IPS DF 6.9 (cell line): Measurements from ENCODE around the gene ZNF451.
"Not testable (repeated sequence)": the region's sequence is repeated elsewhere in the genome, so short reads cannot be mapped to it uniquely, and the experiment has no call there.

Experiments
- DNase-seq: peaks from one replicate; pipeline ENCODE4 v3.0.0-alpha.2; 2013; ENCODE audit warnings: low read depth, low spot score
- H3K27ac ChIP-seq: one replicate; pipeline ENCODE4 v1.5.1; 2013; ENCODE audit warnings: low read length, control low read depth
- H3K27me3 ChIP-seq: 2 replicates; pipeline ENCODE4 v1.6.1; 2013; ENCODE audit warnings: mild to moderate bottlenecking, low read length; ENCODE audit not compliant: control insufficient read depth, insufficient read depth
- H3K36me3 ChIP-seq: 2 replicates; pipeline ENCODE4 v1.6.1; 2013; ENCODE audit warnings: low read length; ENCODE audit not compliant: control insufficient read depth, insufficient read depth
- H3K4me1 ChIP-seq: 2 replicates; pipeline ENCODE4 v1.6.1; 2013; ENCODE audit warnings: low read length; ENCODE audit not compliant: control insufficient read depth, insufficient read depth
- H3K4me3 ChIP-seq: 2 replicates; pipeline ENCODE4 v1.5.1; 2013; ENCODE audit warnings: mild to moderate bottlenecking, low read length
- H3K9me3 ChIP-seq: 2 replicates; pipeline ENCODE4 v1.6.1; 2013; ENCODE audit warnings: low read length, inconsistent platforms; ENCODE audit not compliant: control insufficient read depth, insufficient read depth
- WGBS: extraction: QIAGEN DNeasy Blood & Tissue Kit; methylation state at CpG from one replicate; pipeline ENCODE4 v1.1.7; 2013; ENCODE audit warnings: mixed read lengths, missing lambda C conversion rate; ENCODE audit not compliant: insufficient read length, insufficient coverage; 5-methylcytosine and 5-hydroxymethylcytosine counted together

ZNF451 gene

GRCh38 chr6:57090458-57091067 lies 575 bp downstream of the ZNF451 start:
- DNase-seq, H3K36me3 ChIP-seq, H3K27me3 ChIP-seq, H3K4me1 ChIP-seq, H3K9me3 ChIP-seq, H3K4me3 ChIP-seq, H3K27ac ChIP-seq: not testable (repeated sequence)
- WGBS, result no CpG with 5 or more reads among the region's 27 CpGs

- H3K27me3 ChIP-seq, H3K4me1 ChIP-seq, H3K9me3 ChIP-seq, DNase-seq, H3K4me3 ChIP-seq, H3K36me3 ChIP-seq, H3K27ac ChIP-seq: not testable (repeated sequence)
- WGBS, result no CpG with 5 or more reads among the region's 7 CpGs
These were observed 1.4 kb downstream of the ZNF451 start for GRCh38 chr6:57091375-57091774.

GRCh38 chr6:57094689-57095088 lies 4.7 kb downstream of the ZNF451 start:
- H3K27ac ChIP-seq, result no peak overlapping the region
- H3K27me3 ChIP-seq, result no peaks in the 10 kb centered on the region
- no peaks in the 10 kb centered on the region for H3K4me1 ChIP-seq
- no peaks in the 10 kb centered on the region; the same call in 1 of the 2 replicates for H3K36me3 ChIP-seq
- no peak for DNase-seq
- no CpG with 5 or more reads among the region's 1 CpG for WGBS
- no peaks in the 10 kb centered on the region for H3K9me3 ChIP-seq
- no peak overlapping the region for H3K4me3 ChIP-seq

- DNase-seq, result no peak
- H3K36me3 ChIP-seq, result peaks cover 12% of the 10 kb centered on the region; the same call in 1 of the 2 replicates
- no CpG with 5 or more reads among the region's 1 CpG for WGBS
These were observed 7.6 kb downstream of the ZNF451 start for GRCh38 chr6:57097596-57097995.

GRCh38 chr6:57102976-57103375 lies 13.0 kb downstream of the ZNF451 start:
- Histone ChIP-seq H3K4me1 (no peaks in the 10 kb centered on the region), H3K9me3 (no peaks in the 10 kb centered on the region), H3K27ac (no peak overlapping the region), H3K36me3 (peaks cover 16% of the 10 kb centered on the region; the same call in 1 of the 2 replicates), H3K4me3 (no peak overlapping the region), H3K27me3 (no peaks in the 10 kb centered on the region)
- DNase-seq, result no peak
- WGBS, result no CpG with 5 or more reads among the region's 3 CpGs

More at GRCh38 chr6:57097596-57097995, 7.6 kb downstream of the ZNF451 start:
- Histone ChIP-seq H3K4me1 (no peaks in the 10 kb centered on the region), H3K27ac (no peak overlapping the region), H3K9me3 (no peaks in the 10 kb centered on the region), H3K4me3 (no peak overlapping the region), H3K27me3 (no peaks in the 10 kb centered on the region)

GRCh38 chr6:57104336-57104735 lies 14.3 kb downstream of the ZNF451 start:
- Histone ChIP-seq H3K27me3 (no peaks in the 10 kb centered on the region), H3K4me3 (no peak overlapping the region), H3K36me3 (peaks cover 16% of the 10 kb centered on the region; the same call in 1 of the 2 replicates), H3K4me1 (no peaks in the 10 kb centered on the region), H3K27ac (no peak overlapping the region), H3K9me3 (no peaks in the 10 kb centered on the region)
- no peak for DNase-seq
- no CpG with 5 or more reads among the region's 5 CpGs for WGBS

- H3K4me3 ChIP-seq, result no peak overlapping the region
- no peak overlapping the region for H3K27ac ChIP-seq
- H3K27me3 ChIP-seq, result no peaks in the 10 kb centered on the region
- no CpG with 5 or more reads among the region's 1 CpG for WGBS
- no peaks in the 10 kb centered on the region for H3K9me3 ChIP-seq
- no peak for DNase-seq
- H3K36me3 ChIP-seq, result peaks cover 6% of the 10 kb centered on the region; the same call in 1 of the 2 replicates
- H3K4me1 ChIP-seq, result no peaks in the 10 kb centered on the region
These were observed 17.0 kb downstream of the ZNF451 start for GRCh38 chr6:57106990-57107389.

GRCh38 chr6:57108691-57109090 lies 18.7 kb downstream of the ZNF451 start:
- Histone ChIP-seq H3K9me3 (no peaks in the 10 kb centered on the region), H3K27ac (no peak overlapping the region), H3K27me3 (no peaks in the 10 kb centered on the region), H3K4me1 (no peaks in the 10 kb centered on the region), H3K36me3 (no peaks in the 10 kb centered on the region), H3K4me3 (no peak overlapping the region)
- no CpG with 5 or more reads among the region's 1 CpG for WGBS
- DNase-seq, result no peak

- Histone ChIP-seq H3K27me3 (no peaks in the 10 kb centered on the region), H3K4me3 (no peak overlapping the region)
These were observed 19.9 kb downstream of the ZNF451 start for GRCh38 chr6:57109880-57110279.

GRCh38 chr6:57113105-57113504 lies 23.1 kb downstream of the ZNF451 start:
- H3K27me3 ChIP-seq, result no peaks in the 10 kb centered on the region
- no peaks in the 10 kb centered on the region for H3K36me3 ChIP-seq
- no peak for DNase-seq
- WGBS, result no CpG with 5 or more reads among the region's 6 CpGs
- H3K4me3 ChIP-seq, result no peak overlapping the region
- no peaks in the 10 kb centered on the region for H3K9me3 ChIP-seq
- H3K27ac ChIP-seq, result no peak overlapping the region
- no peaks in the 10 kb centered on the region for H3K4me1 ChIP-seq

More at GRCh38 chr6:57109880-57110279, 19.9 kb downstream of the ZNF451 start:
- Histone ChIP-seq H3K27ac (no peak overlapping the region), H3K36me3 (no peaks in the 10 kb centered on the region), H3K9me3 (no peaks in the 10 kb centered on the region), H3K4me1 (no peaks in the 10 kb centered on the region)
- DNase-seq, result no peak

GRCh38 chr6:57116776-57117175 lies 26.8 kb downstream of the ZNF451 start:
- Histone ChIP-seq H3K4me1 (no peaks in the 10 kb centered on the region), H3K9me3 (no peaks in the 10 kb centered on the region), H3K27ac (no peak overlapping the region), H3K27me3 (no peaks in the 10 kb centered on the region), H3K4me3 (no peak overlapping the region), H3K36me3 (no peaks in the 10 kb centered on the region)
- no peak for DNase-seq
- no CpG with 5 or more reads among the region's 1 CpG for WGBS
